Osteocyte (in vitro differentiated cells): Measurements from ENCODE around the gene PI4KA. TPM values are rescaled to one million over a fixed set of nuclear protein-coding genes. Genes with fewer than 3 reads are reported as not detected.

Experiments
- DNase-seq: peaks from one replicate; pipeline ENCODE4 v3.0.0; 2021; ENCODE audit warnings: mixed read lengths; ENCODE audit not compliant: unreplicated experiment; ENCODE audit errors: extremely low spot score
- H3K27ac Mint-ChIP-seq: one replicate; pipeline ENCODE4 v1.8.0; 2021; ENCODE audit warnings: mild to moderate bottlenecking, mixed read lengths; ENCODE audit not compliant: unreplicated experiment
- H3K27me3 Mint-ChIP-seq: one replicate; pipeline ENCODE4 v1.8.0; 2021; ENCODE audit warnings: mixed read lengths; ENCODE audit not compliant: unreplicated experiment
- H3K36me3 Mint-ChIP-seq: one replicate; pipeline ENCODE4 v1.8.0; 2021; ENCODE audit warnings: mixed read lengths; ENCODE audit not compliant: unreplicated experiment
- H3K4me1 Mint-ChIP-seq: one replicate; pipeline ENCODE4 v1.8.0; 2021; ENCODE audit warnings: mixed read lengths; ENCODE audit not compliant: unreplicated experiment
- H3K4me3 Mint-ChIP-seq: one replicate; pipeline ENCODE4 v1.8.0; 2021; ENCODE audit warnings: mild to moderate bottlenecking, moderate library complexity, mixed read lengths; ENCODE audit not compliant: unreplicated experiment
- H3K9me3 Mint-ChIP-seq: one replicate; pipeline ENCODE4 v1.8.0; 2021; ENCODE audit warnings: mixed read lengths; ENCODE audit not compliant: unreplicated experiment
- CTCF ChIP-seq: fragments of 200-600 bp; sonication (generic); IDR thresholded peaks from 2 replicates; pipeline ENCODE4 v1.5.0; 2021; ENCODE audit warnings: antibody characterized with exemption, mild to moderate bottlenecking, moderate library complexity
- long read RNA-seq: library from polyadenylated mRNA; unstranded; transcript quantifications from one replicate; pipeline ENCODE4 v2.0.0, GENCODE V29; 2021
- total RNA-seq: library from RNA; stranded (reverse); gene quantifications from 2 replicates; pipeline ENCODE4 v1.2.1, GENCODE V29; 2021

PI4KA gene
- 108 and 116 TPM in 2 replicates for total RNA-seq
- long read RNA-seq, partial matches to known transcripts = 37 of 44 reads
- long read RNA-seq, other reads (novel, unspliced or antisense) = 6 of 44 reads

GRCh38 chr22:20858615-20859416, at the start of gene PI4KA, which contains the start of gene SNAP29:
Gene PI4KA, minus strand, starts transcription at chr22:20858811. Its CDS starts 86 bp downstream, at chr22:20858725.
Gene SNAP29, plus strand, starts transcription at chr22:20859007. Its CDS starts 104 bp downstream, at chr22:20859111.
- DNase-seq = peak; percentile 99
- TF ChIP-seq CTCF = no peak
- no peaks in the 10 kb centered on the region for H3K9me3 Mint-ChIP-seq
- H3K27me3 Mint-ChIP-seq = no peaks in the 10 kb centered on the region
- H3K4me1 Mint-ChIP-seq = peaks cover 34% of the 10 kb centered on the region
- H3K27ac Mint-ChIP-seq = peak within 1 kb of the TSS; percentile 77
- peak within 1 kb of the TSS; percentile 82 for H3K4me3 Mint-ChIP-seq
- peaks cover 9% of the 10 kb centered on the region for H3K36me3 Mint-ChIP-seq

- H3K36me3 Mint-ChIP-seq = no peaks in the 10 kb centered on the region
- no peak overlapping the region for H3K27ac Mint-ChIP-seq
- H3K9me3 Mint-ChIP-seq = no peaks in the 10 kb centered on the region
These were observed 47.8 kb upstream of the PI4KA start for GRCh38 chr22:20906387-20906767.

DNA sequence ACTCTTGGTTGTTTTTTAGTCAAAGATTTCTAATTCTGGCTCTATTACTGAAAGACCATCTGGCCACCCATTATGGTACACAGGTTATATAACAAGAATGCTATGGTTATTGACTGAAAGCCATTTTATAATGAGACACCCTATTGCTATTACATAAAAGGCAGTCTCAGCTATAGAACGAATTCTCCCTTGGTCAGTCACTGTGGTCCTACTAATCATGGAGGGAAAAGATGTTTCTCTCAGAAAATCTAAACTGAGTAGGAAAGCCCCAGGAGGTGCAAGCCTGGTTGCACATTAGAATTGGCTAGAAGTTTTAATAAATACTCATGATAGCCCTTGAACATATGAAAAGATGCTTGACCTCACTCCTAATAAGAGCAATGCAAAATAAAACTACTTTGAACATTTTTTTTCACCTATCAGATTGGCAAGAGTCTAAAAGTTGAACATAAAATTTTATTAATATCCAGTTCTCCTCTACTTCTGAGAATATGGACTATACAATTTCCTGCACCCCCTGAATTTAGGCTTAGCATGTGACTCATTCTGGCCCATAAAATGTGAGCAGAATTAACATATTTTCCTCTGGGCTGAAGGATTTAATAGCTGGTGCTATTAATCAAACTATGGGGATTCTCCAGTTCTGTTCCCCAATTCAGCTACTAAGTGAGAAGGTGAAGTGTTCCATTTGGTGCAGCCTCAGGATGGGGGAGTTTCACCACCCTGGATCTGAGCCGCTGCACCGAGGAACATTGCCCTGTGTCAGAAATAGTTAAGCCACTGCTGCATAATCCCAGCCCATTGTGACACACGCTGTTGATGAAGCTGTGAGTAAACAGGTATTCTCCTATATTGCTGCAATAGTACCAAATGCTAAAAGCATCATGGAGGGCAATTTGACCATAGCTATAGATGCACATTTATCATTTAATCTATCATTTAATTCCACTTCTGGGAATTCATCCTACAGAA, 47.1 kb upstream of the PI4KA start:
- no peak overlapping the region for H3K27ac Mint-ChIP-seq
- no peaks in the 10 kb centered on the region for H3K4me1 Mint-ChIP-seq
- TF ChIP-seq CTCF = no peak
- H3K9me3 Mint-ChIP-seq = no peaks in the 10 kb centered on the region
- DNase-seq = no peak
- peaks cover 17% of the 10 kb centered on the region for H3K27me3 Mint-ChIP-seq
- no peaks in the 10 kb centered on the region for H3K36me3 Mint-ChIP-seq
- H3K4me3 Mint-ChIP-seq = no peak overlapping the region

More at GRCh38 chr22:20906387-20906767, 47.8 kb upstream of the PI4KA start:
- Mint-ChIP-seq H3K27me3 (peaks cover 17% of the 10 kb centered on the region), H3K4me1 (no peaks in the 10 kb centered on the region), H3K4me3 (no peak overlapping the region)
- no peak for TF ChIP-seq CTCF
- no peak for DNase-seq

GRCh38 chr22:20904980-20905355, 46.4 kb upstream of the PI4KA start:
- no peaks in the 10 kb centered on the region for H3K9me3 Mint-ChIP-seq
- H3K27ac Mint-ChIP-seq = no peak overlapping the region
- H3K4me3 Mint-ChIP-seq = no peak overlapping the region
- no peaks in the 10 kb centered on the region for H3K36me3 Mint-ChIP-seq
- no peaks in the 10 kb centered on the region for H3K4me1 Mint-ChIP-seq
- no peak for DNase-seq
- no peak for TF ChIP-seq CTCF
- H3K27me3 Mint-ChIP-seq = peaks cover 17% of the 10 kb centered on the region
